HEK293T (cell line): ENCODE data around the gene SLC43A1.

ENCODE experiments used
- BHLHE40 ChIP-seq: fragments of 450-650 bp; IDR thresholded peaks from 2 replicates; pipeline ENCODE4 v1.6.1; 2016; ENCODE audit warnings: mild to moderate bottlenecking, moderate library complexity, borderline replicate concordance
- ELF4 ChIP-seq: fragments of 450-650 bp; IDR thresholded peaks from 2 replicates; pipeline ENCODE4 v1.6.1; 2017; ENCODE audit warnings: antibody characterized with exemption
- FOXA1 ChIP-seq: fragments of 450-650 bp; IDR thresholded peaks from 2 replicates; pipeline ENCODE4 v1.6.1; 2016; ENCODE audit warnings: mild to moderate bottlenecking
- FOXK2 ChIP-seq: fragments of 450-650 bp; IDR thresholded peaks from 2 replicates; pipeline ENCODE4 v1.6.1; 2016; ENCODE audit warnings: mild to moderate bottlenecking
- FOXM1 ChIP-seq: fragments of 450-650 bp; IDR thresholded peaks from 2 replicates; pipeline ENCODE4 v1.6.1; 2017; ENCODE audit warnings: mild to moderate bottlenecking, borderline replicate concordance
- HDGF ChIP-seq: fragments of 450-650 bp; IDR thresholded peaks from 2 replicates; pipeline ENCODE4 v1.6.1; 2017; ENCODE audit warnings: antibody characterized with exemption, borderline replicate concordance
- LEF1 ChIP-seq: fragments of 450-650 bp; IDR thresholded peaks from 2 replicates; pipeline ENCODE4 v1.6.1; 2017; ENCODE audit warnings: mild to moderate bottlenecking, borderline replicate concordance
- NFRKB ChIP-seq: fragments of 450-650 bp; IDR thresholded peaks from 2 replicates; pipeline ENCODE4 v1.6.1; 2016; ENCODE audit warnings: mild to moderate bottlenecking, moderate library complexity
- PKNOX1 ChIP-seq: fragments of 450-650 bp; IDR thresholded peaks from 2 replicates; pipeline ENCODE4 v1.6.1; 2016
- SP1 ChIP-seq: fragments of 450-650 bp; IDR thresholded peaks from 2 replicates; pipeline ENCODE4 v1.6.1; 2017
- TARDBP ChIP-seq: fragments of 450-650 bp; IDR thresholded peaks from 2 replicates; pipeline ENCODE4 v1.6.1; 2016

GRCh38 chr11:57481315-57481714 is 34.2 kb downstream of the SLC43A1 start:
- TF ChIP-seq BHLHE40 (no peak), SP1 (no peak), ELF4 (no peak), HDGF (no peak), FOXK2 (no peak), FOXM1 (no peak), NFRKB (no peak), PKNOX1 (no peak), LEF1 (no peak), TARDBP (no peak), FOXA1 (no peak)
